HG02678 (cell line): ENCODE results near the gene FAM111B.

Experiments used
- ATAC-seq: cut with Tn5 transposase; IDR thresholded peaks from one replicate; pipeline ENCODE4 v1.9.1; 2021; ENCODE audit warnings: mild to moderate bottlenecking, moderate library complexity; ENCODE audit not compliant: unreplicated experiment

FAM111B gene

DNA sequence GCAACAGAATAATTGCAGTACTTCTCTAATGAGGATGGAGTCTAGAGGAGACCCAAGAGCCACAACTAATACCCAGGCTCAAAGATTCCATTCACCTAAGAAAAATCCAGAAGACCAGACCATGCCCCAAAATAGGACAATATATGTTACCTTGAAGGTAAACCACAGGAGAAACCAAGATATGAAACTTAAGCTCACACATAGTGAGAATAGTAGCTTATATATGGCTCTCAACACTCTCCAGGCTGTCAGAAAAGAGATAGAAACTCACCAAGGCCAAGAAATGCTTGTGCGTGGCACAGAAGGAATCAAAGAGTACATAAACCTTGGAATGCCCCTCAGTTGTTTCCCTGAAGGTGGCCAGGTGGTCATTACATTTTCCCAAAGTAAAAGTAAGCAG, 44.7 kb downstream of the FAM111B start:
- peak; percentile 59 for ATAC-seq

DNA sequence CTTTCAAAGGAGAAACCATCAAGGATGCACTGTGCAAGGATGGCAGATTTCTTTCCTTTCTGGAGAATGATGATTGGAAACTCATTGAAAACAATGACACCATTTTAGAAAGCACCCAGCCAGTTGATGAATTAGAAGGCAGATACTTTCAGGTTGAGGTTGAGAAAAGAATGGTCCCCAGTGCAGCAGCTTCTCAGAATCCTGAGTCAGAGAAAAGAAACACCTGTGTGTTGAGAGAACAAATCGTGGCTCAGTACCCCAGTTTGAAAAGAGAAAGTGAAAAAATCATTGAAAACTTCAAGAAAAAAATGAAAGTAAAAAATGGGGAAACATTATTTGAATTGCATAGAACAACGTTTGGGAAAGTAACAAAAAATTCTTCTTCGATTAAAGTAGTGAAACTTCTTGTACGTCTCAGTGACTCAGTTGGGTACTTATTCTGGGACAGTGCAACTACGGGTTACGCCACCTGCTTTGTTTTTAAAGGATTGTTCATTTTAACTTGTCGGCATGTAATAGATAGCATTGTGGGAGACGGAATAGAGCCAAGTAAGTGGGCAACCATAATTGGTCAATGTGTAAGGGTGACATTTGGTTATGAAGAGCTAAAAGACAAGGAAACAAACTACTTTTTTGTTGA, 45.4 kb downstream of the FAM111B start:
- ATAC-seq = peak; percentile 87

DNA sequence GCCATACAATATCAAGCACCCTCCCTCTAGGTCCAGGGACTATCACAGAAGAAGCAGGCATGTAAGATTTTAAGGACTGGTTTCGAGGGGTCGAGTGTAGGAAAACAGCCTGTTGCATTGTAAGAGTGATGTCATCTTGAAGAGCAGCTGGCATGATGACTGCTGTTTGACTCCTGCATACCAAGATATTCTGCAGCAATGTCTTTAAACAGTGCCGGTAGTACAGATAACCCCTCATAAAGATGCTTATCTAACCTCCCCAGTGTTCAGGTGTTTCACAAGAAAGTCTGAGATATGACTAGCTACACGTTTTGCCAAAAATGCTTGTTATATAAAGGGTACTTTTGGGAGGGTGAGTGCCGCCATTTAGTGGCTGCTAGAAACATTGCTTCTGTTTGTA, 47.6 kb downstream of the FAM111B start:
- ATAC-seq = no peak

GRCh38 chr11:59157433-59157832, 50.4 kb downstream of the FAM111B start:
- no peak for ATAC-seq

DNA sequence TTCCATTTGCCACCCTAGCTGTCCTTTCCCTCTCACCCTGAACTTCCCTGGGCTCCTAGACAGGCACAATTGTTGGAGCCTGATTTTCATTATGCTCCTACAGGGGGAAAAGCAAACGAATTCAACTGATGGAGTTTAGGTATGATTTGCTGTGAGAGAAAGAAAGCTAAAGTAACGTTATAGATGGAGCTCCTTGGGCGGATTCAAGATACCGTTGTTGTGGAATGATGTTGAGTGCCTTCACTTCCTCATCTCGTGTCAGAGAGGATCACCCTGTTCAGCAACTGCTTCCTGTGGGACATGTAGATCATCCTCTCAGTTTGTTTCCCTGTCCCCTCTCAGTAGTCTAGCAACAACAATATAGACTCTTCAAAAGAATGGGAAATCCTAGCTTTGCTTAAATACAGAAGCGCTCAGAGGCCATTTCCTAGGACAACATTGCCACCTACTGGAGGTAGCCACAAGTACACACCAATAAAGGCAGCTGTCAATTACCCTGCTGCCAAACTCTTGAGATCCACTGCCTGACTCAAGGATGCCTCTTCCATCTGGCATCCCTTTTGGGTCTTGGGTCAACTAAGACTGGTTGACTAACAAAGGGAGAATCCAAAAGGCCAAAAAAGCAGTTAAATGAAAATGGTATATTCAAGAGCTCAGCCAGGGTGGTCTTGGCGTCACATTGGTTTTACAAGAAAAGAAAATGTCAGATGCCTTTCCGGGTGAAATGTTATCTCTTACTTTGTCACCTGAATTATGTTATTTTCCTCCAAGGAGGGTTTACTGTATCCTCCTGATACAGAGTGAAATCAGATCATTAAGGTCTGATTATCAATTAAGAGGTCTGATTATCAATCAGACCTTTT, 51.4 kb downstream of the FAM111B start:
- ATAC-seq = peak; percentile 96

DNA sequence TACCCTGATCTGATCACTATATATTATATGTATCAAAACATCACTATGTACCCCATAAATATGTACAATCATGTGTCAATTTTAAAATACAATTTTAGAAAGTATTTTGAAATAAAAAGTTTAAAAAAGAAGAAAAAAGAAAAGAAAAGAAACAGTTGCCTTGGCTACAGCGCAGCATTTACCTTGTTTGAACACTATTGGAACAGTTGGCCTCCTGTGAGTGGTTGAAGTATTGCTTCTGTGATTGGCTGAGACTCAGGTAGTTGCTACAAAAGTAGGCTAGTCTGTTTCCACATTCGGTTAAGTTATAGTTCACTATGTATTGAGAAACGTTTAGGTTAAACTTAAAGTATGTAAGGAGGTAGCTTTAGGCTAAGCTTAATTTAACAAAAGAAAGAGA, 57.0 kb downstream of the FAM111B start:
- no peak for ATAC-seq

DNA sequence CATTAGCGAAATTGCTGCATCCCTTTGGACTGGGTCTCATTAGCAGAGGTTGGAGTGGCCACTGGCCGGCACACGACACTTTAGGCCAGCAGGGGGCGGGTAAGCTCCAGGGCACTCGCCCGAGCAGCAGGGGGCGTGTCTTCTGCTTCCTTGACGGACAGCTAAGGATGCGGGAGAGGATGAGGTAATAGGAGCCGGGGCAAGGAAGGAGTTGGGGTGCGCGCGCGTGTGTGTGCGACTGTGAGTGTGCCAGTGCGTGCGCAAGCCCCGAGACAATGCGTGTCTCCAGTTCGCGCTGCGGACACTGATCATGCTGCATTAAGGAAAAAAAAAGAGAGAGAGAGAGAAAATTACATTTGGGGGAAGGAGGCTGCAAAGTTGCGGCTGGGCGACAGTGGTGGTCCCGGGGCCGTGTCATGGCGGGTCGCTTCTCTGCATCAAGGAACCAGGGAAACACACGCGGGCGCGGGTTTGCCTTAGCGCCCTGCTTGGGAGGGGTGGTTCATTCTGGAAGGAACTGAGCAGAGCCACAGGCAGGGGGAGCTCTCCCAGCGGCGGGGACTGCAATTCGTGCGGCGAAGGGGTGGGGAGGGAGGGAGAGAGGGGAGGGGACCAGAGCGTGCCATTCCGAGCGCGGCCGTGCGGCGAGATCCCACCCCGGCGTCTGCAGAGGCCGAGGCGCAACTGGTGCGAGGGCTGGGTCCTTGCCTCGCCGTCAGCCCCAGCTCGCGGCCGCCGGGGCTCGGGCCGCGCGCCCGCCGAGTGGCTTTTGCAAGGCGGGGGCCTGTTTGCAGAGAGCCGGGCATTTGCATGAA, 64.7 kb downstream of the FAM111B start, which contains the start of gene DTX4:
DTX4 (plus strand) TSS at position 625 of the 815 bp plus-strand sequence. CDS start 464 bp downstream, outside the sequence.
- peak; percentile 73 for ATAC-seq

DNA sequence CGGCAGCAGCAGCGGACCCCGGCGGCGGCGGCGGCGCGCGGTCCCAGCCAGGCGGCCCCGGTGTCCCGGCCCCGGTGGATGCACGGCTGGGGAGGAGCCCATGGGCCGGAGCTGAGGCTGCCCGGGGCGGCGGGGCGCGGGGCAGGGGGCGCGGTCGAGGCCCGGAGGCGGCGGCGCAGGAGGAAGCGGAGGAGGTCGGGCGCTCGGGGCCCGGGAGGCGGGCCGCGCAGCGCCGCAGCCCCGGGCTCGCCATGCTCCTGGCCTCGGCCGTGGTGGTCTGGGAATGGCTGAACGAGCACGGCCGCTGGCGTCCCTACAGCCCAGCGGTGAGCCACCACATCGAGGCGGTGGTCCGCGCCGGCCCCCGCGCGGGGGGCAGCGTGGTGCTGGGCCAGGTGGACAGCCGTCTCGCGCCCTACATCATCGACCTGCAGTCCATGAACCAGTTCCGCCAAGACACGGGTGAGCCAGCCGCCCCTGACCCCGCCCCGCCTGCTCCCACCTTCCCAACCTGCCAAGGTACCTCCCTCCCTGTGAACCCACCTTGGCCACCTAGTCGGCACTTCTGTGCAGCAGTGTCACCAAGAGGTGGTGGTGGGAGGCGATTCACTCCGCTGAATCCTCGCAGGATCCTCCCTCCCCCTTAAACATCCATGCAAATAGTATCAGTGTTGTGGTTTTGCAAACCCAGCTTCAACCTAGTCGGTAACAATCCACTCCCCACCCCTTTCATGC, 65.5 kb downstream of the FAM111B start:
- peak; percentile 30 for ATAC-seq

DNA sequence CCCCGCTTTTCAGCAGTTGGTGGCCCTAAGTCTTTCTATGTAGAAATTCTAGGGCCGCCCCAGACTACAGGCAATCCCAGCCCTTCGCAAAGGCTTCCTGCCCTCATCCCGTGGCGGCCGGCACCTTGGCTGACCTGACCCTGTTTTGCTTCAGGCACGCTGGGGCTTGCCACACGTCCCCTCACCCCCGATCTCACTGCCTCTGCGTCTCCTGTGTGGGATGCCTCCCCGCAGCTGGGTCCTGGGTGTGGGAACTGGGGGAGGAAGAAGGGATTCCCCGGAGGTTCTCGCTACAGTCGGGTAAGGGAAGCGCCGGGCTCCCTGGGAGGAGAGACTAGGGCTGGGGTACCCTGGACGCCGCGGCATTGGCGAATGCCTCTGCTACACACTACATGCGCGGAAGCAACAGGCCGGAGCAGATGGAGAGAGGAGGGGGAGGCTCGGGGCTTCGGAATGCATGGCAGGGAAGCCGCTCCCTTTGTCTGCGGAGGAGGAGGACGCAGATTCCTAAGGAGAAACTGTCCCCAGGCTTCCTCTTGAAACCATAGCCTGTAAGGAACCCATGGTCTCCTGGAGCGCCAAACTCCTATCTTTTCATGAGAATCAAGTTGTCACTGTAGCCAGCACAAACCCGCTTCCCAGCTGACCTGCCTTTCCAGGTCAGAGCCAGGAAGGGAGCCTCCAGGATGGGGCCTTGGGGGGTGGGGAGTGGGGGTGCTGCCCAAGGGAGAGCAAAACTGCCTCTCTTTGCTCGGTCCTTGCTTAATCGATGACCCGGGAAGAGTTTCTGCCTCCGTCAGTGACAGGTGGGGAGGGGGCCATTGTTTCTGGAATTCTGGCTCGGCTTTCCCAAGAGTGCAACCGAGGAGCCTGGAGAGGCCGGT, 66.3 kb downstream of the FAM111B start:
- ATAC-seq = peak; percentile 3

DNA sequence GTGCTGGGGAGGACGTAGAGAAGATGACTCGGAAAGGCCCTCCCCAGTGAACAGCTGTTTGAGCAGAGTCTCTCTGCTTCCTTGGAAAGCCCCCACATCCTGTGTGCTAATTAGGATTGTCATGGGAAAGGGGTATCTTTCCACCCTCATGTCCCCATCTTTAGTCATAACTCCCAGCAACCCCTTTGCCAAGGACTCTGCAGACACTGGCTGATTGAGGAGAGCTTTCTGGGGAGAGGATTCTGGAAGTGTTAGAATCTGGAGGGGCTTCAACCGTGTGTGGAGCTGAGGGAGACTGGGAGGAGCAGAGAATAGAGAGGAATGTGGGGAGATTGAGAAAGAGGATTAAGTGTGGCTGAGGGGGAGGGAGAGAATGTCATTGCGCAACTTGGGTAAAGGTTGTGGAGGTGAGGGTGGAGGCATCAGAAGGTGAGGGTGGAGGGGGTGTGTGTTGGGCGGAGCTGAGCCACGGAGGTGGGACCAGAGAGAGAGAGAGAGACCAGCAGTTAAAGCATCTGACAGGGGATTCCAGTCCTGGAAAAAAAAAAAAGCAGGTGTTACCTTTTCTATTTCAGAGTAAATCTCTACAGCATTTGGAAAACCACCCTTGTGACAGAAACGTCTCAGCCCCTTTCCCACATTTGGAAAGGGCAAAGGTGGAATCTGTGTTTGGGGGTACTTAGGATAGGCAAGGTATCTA, 67.1 kb downstream of the FAM111B start:
- no peak for ATAC-seq

DNA sequence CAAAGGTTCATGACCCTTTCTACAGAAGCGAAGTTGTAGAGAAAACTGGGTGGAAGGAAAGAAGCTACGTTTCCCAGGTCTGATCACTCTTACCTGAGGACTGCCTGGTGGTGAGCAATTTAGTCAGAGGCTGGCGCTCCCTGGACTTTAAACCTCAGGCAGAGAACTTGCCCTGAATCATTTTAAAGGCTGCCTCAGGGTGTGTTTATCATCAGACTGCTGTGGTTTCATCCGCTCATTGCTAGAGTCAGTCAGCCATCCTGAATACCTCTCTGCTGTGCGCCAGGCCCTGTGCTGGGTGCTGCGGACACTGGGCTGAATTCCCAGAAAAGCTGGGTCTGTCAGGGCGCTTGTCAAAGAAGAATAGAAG, 67.6 kb downstream of the FAM111B start:
- no peak for ATAC-seq

- no peak for ATAC-seq
Observed at GRCh38 chr11:59175091-59175501, 68.1 kb downstream of the FAM111B start.

DNA sequence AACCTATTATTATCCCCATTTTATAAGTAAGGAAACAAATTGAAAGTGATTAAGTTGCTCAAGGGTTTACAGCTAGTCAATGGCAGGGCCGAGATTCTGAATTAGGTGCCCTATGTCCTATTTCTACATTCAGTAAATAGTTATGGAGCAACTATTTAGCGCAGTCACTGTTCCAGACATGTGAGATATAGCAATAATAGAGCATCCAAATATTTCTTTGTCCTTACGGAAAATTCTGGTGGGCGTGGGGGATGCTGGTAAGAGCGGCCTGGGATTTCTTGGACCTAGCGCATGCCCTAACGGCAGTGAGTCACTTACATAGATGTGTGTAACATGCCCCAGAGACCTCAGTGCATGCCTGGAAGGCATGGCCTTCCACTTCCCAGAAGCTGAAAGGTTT, 69.3 kb downstream of the FAM111B start:
- no peak for ATAC-seq
